ENCODE results near the gene CORO2A. TPM values are rescaled to one million over a fixed set of nuclear protein-coding genes. Genes with fewer than 3 reads are reported as not detected.

The CORO2A gene
- total and polyA plus RNA-seq, 2 of the 13 experiments (the other 11 are each of a cell fraction or from before 2014, with no cell fraction given): 14.4 to 15.3 TPM

DNA sequence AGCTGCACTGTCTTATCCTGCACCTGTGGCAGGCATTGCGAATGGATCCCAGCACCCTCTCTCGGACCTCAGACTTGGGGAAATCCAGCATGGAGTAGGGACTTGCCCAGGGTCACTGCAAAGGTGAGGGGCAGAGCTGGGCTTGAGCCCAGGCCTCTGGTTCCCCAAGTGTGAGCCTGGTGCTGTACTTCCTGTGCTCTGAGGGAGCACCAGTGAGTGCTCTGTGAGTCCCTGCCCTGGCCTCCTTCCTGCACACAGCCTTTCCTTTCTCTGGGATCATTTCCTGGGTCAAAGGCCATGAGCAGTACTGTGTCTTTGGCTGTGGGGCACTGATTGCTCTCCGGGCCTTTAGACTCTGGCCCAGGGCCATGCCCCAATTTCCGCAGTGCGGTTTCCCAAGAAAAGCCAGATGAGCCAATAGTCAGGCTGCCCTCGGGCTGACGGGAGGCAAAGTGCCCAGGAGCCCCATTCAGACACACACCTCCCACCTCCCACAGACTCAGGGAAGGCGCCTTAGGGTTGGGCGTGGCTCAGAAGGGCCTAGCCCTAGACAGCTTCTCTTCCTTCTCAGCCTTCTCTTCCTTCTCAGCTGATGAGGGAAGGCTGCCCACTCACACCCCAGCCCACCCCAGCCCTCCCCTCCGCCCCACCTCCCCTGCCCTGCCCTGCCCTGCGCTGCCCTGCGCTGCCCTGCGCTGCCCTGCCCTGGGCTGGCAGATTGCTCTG is 50.1 kb downstream of the CORO2A start (continued):
- TF ChIP-seq, protein P1, sequence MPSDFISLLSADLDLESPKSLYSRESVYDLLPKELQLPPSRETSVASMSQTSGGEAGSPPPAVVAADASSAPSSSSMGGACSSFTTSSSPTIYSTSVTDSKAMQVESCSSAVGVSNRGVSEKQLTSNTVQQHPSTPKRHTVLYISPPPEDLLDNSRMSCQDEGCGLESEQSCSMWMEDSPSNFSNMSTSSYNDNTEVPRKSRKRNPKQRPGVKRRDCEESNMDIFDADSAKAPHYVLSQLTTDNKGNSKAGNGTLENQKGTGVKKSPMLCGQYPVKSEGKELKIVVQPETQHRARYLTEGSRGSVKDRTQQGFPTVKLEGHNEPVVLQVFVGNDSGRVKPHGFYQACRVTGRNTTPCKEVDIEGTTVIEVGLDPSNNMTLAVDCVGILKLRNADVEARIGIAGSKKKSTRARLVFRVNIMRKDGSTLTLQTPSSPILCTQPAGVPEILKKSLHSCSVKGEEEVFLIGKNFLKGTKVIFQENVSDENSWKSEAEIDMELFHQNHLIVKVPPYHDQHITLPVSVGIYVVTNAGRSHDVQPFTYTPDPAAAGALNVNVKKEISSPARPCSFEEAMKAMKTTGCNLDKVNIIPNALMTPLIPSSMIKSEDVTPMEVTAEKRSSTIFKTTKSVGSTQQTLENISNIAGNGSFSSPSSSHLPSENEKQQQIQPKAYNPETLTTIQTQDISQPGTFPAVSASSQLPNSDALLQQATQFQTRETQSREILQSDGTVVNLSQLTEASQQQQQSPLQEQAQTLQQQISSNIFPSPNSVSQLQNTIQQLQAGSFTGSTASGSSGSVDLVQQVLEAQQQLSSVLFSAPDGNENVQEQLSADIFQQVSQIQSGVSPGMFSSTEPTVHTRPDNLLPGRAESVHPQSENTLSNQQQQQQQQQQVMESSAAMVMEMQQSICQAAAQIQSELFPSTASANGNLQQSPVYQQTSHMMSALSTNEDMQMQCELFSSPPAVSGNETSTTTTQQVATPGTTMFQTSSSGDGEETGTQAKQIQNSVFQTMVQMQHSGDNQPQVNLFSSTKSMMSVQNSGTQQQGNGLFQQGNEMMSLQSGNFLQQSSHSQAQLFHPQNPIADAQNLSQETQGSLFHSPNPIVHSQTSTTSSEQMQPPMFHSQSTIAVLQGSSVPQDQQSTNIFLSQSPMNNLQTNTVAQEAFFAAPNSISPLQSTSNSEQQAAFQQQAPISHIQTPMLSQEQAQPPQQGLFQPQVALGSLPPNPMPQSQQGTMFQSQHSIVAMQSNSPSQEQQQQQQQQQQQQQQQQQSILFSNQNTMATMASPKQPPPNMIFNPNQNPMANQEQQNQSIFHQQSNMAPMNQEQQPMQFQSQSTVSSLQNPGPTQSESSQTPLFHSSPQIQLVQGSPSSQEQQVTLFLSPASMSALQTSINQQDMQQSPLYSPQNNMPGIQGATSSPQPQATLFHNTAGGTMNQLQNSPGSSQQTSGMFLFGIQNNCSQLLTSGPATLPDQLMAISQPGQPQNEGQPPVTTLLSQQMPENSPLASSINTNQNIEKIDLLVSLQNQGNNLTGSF (CRISPR knock-in tag; IDR thresholded peaks at IDR 0.05): no peak
- TF ChIP-seq ISL2 (CRISPR knock-in tag; IDR thresholded peaks at IDR 0.05): no peak
- no peak for TF ChIP-seq ZNF329 (CRISPR knock-in tag; IDR thresholded peaks at IDR 0.05; ENCODE audit: low read depth)
- TF ChIP-seq, protein P2, sequence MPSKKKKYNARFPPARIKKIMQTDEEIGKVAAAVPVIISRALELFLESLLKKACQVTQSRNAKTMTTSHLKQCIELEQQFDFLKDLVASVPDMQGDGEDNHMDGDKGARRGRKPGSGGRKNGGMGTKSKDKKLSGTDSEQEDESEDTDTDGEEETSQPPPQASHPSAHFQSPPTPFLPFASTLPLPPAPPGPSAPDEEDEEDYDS (CRISPR knock-in tag; IDR thresholded peaks at IDR 0.05): no peak
- no peak for TF ChIP-seq ZNF790 (CRISPR knock-in tag; IDR thresholded peaks at IDR 0.05; ENCODE audit: borderline replicate concordance)
- no peak for TF ChIP-seq SIX4 (CRISPR knock-in tag; IDR thresholded peaks at IDR 0.05)
- TF ChIP-seq MAFK (conservative IDR thresholded peaks at IDR 0.05 in 1 of 2, IDR thresholded peaks at IDR 0.05 in 1 of 2; ENCODE audit: low read length in 2 of 2): no peak
- TF ChIP-seq, protein P3, sequence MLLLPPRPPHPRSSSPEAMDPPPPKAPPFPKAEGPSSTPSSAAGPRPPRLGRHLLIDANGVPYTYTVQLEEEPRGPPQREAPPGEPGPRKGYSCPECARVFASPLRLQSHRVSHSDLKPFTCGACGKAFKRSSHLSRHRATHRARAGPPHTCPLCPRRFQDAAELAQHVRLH (CRISPR knock-in tag; IDR thresholded peaks at IDR 0.05; ENCODE audit: borderline replicate concordance, low read depth): no peak
- no peak for TF ChIP-seq KMT2A (CRISPR knock-in tag; IDR thresholded peaks at IDR 0.05)
- TF ChIP-seq ZNF326 (CRISPR knock-in tag; IDR thresholded peaks at IDR 0.05; ENCODE audit: borderline replicate concordance): no peak
- TF ChIP-seq, protein P4, sequence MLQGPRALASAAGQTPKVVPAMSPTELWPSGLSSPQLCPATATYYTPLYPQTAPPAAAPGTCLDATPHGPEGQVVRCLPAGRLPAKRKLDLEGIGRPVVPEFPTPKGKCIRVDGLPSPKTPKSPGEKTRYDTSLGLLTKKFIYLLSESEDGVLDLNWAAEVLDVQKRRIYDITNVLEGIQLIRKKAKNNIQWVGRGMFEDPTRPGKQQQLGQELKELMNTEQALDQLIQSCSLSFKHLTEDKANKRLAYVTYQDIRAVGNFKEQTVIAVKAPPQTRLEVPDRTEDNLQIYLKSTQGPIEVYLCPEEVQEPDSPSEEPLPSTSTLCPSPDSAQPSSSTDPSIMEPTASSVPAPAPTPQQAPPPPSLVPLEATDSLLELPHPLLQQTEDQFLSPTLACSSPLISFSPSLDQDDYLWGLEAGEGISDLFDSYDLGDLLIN (CRISPR knock-in tag; IDR thresholded peaks at IDR 0.05; ENCODE audit: borderline replicate concordance): no peak
- no peak for TF ChIP-seq SRSF4 (IDR thresholded peaks at IDR 0.05; ENCODE audit: low read depth, low read length, poor library complexity, severe bottlenecking)
- TF ChIP-seq RFX5 (IDR thresholded peaks at IDR 0.05; ENCODE audit: low read depth, low read length): no peak
- no peak for TF ChIP-seq ZNF441 (CRISPR knock-in tag; IDR thresholded peaks at IDR 0.05; ENCODE audit: borderline replicate concordance)
- no peak for TF ChIP-seq HMG20B (CRISPR knock-in tag; conservative IDR thresholded peaks at IDR 0.05)
- no peak for TF ChIP-seq HOXD1 (CRISPR knock-in tag; IDR thresholded peaks at IDR 0.05)
- no peak for TF ChIP-seq HMGA1 (CRISPR knock-in tag; conservative IDR thresholded peaks at IDR 0.05)
- TF ChIP-seq, protein P5, sequence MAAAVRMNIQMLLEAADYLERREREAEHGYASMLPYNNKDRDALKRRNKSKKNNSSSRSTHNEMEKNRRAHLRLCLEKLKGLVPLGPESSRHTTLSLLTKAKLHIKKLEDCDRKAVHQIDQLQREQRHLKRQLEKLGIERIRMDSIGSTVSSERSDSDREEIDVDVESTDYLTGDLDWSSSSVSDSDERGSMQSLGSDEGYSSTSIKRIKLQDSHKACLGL (CRISPR knock-in tag; IDR thresholded peaks at IDR 0.05): no peak
- no peak for TF ChIP-seq SMARCC2 (IDR thresholded peaks at IDR 0.05)
- TF ChIP-seq IKZF1 (IDR thresholded peaks at IDR 0.05): no peak
- TF ChIP-seq, protein P6, sequence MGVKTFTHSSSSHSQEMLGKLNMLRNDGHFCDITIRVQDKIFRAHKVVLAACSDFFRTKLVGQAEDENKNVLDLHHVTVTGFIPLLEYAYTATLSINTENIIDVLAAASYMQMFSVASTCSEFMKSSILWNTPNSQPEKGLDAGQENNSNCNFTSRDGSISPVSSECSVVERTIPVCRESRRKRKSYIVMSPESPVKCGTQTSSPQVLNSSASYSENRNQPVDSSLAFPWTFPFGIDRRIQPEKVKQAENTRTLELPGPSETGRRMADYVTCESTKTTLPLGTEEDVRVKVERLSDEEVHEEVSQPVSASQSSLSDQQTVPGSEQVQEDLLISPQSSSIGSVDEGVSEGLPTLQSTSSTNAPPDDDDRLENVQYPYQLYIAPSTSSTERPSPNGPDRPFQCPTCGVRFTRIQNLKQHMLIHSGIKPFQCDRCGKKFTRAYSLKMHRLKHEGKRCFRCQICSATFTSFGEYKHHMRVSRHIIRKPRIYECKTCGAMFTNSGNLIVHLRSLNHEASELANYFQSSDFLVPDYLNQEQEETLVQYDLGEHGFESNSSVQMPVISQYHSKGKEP (CRISPR knock-in tag; IDR thresholded peaks at IDR 0.05): no peak
- no peak for TF ChIP-seq FIP1L1 (IDR thresholded peaks at IDR 0.05; ENCODE audit: borderline replicate concordance, insufficient read depth, low read depth, low read length)

All from HepG2 (cell line).